Endothelial cell of umbilical vein (primary cell): ENCODE measurements around the gene GBP7.
"Not testable (repeated sequence)": the region's sequence is repeated elsewhere in the genome, so short reads cannot be mapped to it uniquely, and the experiment has no call there.

ENCODE experiments used
- JUN ChIP-seq: IDR thresholded peaks from 2 replicates; pipeline ENCODE4 v1.6.1; 2011; ENCODE audit warnings: borderline replicate concordance, low read depth; ENCODE audit not compliant: insufficient read length, insufficient read depth
- POLR2AphosphoS5 ChIP-seq: IDR thresholded peaks from 2 replicates; pipeline ENCODE4 v1.6.1; 2012; ENCODE audit warnings: low read depth, mild to moderate bottlenecking, control low read depth, low read length, moderate library complexity; ENCODE audit not compliant: insufficient read depth
- TF ChIP-seq, protein P1 (sequence below), 2 donors: IDR thresholded peaks; 1 replicate in 1 of 2; 2 replicates in 1 of 2; pipeline ENCODE4 v1.5.1; 2011; ENCODE audit warnings: low read length in 2 of 2, mild to moderate bottlenecking in 2 of 2, moderate library complexity in 2 of 2, control low read depth in 1 of 2, inconsistent platforms in 1 of 2, low read depth in 1 of 2; ENCODE audit not compliant: insufficient read depth in 1 of 2; ENCODE audit errors: extremely low read depth in 1 of 2
- TF ChIP-seq, protein P2 (sequence below): IDR thresholded peaks from 2 replicates; pipeline ENCODE4 v1.6.1; 2011; ENCODE audit not compliant: insufficient read depth, insufficient read length

DNA sequence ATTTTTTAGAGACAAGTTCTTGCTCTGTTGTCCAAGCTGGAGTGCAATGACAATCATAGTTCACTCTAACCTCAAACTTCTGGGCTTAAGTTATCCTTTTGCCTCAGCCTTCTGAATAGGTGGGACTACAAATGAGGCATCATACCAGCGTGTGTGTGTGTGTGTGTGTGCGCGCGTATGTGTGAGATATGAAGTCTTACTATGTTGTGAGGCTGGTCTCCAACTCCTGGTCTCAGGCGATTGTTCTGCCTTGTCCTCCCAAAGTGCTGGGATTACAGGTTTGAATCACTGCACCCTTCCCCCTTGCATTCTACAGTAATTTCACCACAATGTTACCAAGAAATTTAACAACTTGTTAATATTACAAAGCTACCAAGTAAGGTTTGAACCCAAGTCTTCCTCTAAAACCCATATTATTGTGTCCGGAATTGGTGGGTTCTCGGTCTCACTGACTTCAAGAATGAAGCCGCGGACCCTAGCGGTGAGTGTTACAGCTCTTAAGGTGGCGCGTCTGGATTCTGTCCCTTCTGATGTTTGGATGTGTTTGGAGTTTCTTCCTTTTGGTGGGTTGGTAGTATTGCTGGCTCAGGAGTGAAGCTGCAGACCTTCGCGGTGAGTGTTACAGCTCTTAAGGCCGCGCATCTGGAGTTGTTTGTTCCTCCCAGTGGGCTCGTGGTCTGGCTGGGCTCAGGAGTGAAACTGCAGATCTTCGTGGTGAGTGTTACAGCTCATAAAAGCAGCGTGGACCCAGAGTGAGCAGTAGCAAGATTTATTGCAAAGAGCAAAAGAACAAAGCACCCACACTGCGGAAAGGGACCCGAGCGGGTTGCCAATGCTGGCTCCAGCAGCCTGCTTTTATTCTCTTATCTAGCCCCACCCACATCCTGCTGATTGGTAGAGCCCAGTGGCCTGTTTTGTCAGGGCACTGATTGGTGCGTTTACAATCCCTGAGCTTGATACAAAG, 48.9 kb downstream of the GBP7 start:
- not testable (repeated sequence) for TF ChIP-seq POLR2AphosphoS5, JUN
- TF ChIP-seq, protein P1, sequence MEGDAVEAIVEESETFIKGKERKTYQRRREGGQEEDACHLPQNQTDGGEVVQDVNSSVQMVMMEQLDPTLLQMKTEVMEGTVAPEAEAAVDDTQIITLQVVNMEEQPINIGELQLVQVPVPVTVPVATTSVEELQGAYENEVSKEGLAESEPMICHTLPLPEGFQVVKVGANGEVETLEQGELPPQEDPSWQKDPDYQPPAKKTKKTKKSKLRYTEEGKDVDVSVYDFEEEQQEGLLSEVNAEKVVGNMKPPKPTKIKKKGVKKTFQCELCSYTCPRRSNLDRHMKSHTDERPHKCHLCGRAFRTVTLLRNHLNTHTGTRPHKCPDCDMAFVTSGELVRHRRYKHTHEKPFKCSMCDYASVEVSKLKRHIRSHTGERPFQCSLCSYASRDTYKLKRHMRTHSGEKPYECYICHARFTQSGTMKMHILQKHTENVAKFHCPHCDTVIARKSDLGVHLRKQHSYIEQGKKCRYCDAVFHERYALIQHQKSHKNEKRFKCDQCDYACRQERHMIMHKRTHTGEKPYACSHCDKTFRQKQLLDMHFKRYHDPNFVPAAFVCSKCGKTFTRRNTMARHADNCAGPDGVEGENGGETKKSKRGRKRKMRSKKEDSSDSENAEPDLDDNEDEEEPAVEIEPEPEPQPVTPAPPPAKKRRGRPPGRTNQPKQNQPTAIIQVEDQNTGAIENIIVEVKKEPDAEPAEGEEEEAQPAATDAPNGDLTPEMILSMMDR (IDR thresholded peaks at IDR 0.05; ENCODE audit: extremely low read depth in 1 of 2, insufficient read depth in 1 of 2, low read depth in 1 of 2, low read length in 2 of 2): not testable (repeated sequence)
- TF ChIP-seq, protein P2, sequence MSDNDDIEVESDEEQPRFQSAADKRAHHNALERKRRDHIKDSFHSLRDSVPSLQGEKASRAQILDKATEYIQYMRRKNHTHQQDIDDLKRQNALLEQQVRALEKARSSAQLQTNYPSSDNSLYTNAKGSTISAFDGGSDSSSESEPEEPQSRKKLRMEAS: not testable (repeated sequence)
